ENCODE measurements around the gene HERC3. TPM values are rescaled to one million over a fixed set of nuclear protein-coding genes. Genes with fewer than 3 reads are reported as not detected.

Gene HERC3
- total RNA-seq (2014; rRNA removed; shearing (Covaris generic)): 6.1 and 11.0 TPM in 2 replicates

- DNase-seq (ENCODE audit: low spot score): peak; percentile 78
Measured at GRCh38 chr4:88591787-88592599, at the start of gene HERC3. TSS of gene HERC3 (plus strand) at chr4:88592480. CDS start at chr4:88605824, 13,344 bp downstream.

- DNase-seq (ENCODE audit: low spot score): no peak
Measured at GRCh38 chr4:88549815-88550214, 42.5 kb upstream of the HERC3 start.

- no peak for DNase-seq (ENCODE audit: low spot score)
Measured at GRCh38 chr4:88567591-88567990, 24.7 kb upstream of the HERC3 start.

- no peak for DNase-seq (ENCODE audit: low spot score)
Measured at GRCh38 chr4:88570001-88570400, 22.3 kb upstream of the HERC3 start.

- DNase-seq (ENCODE audit: low spot score): no peak
Measured at GRCh38 chr4:88573276-88573980, 18.9 kb upstream of the HERC3 start.

GRCh38 chr4:88573995-88574394 lies 18.3 kb upstream of the HERC3 start:
- DNase-seq (ENCODE audit: low spot score): no peak

- DNase-seq (ENCODE audit: low spot score): no peak
Measured at GRCh38 chr4:88575186-88575585, 17.1 kb upstream of the HERC3 start.

- no peak for DNase-seq (ENCODE audit: low spot score)
Measured at GRCh38 chr4:88582493-88582892, 9.8 kb upstream of the HERC3 start.

- DNase-seq (ENCODE audit: low spot score): no peak
Measured at GRCh38 chr4:88583631-88584470, 8.4 kb upstream of the HERC3 start.

- DNase-seq (ENCODE audit: low spot score): no peak
Measured at GRCh38 chr4:88584471-88584900, 7.8 kb upstream of the HERC3 start.

- DNase-seq (ENCODE audit: low spot score): peak; percentile 13
Measured at GRCh38 chr4:88585917-88586316, 6.4 kb upstream of the HERC3 start.

- DNase-seq (ENCODE audit: low spot score): no peak
Measured at GRCh38 chr4:88587306-88587705, 5.0 kb upstream of the HERC3 start.

- peak; percentile 66 for DNase-seq (ENCODE audit: low spot score)
Measured at GRCh38 chr4:88592600-88593448, 544 bp downstream of the HERC3 start.

GRCh38 chr4:88597970-88598660 lies 5.8 kb downstream of the HERC3 start:
- DNase-seq (ENCODE audit: low spot score): no peak

- peak; percentile 27 for DNase-seq (ENCODE audit: low spot score)
Measured at GRCh38 chr4:88599298-88599697, 7.0 kb downstream of the HERC3 start.

- no peak for DNase-seq (ENCODE audit: low spot score)
Measured at GRCh38 chr4:88599714-88600113, 7.4 kb downstream of the HERC3 start.

GRCh38 chr4:88600176-88600838 lies 8.0 kb downstream of the HERC3 start:
- DNase-seq (ENCODE audit: low spot score): peak; percentile 90

GRCh38 chr4:88604978-88605678 lies 12.8 kb downstream of the HERC3 start:
- DNase-seq (ENCODE audit: low spot score): no peak

- no peak for DNase-seq (ENCODE audit: low spot score)
Measured at GRCh38 chr4:88605736-88606135, 13.5 kb downstream of the HERC3 start.

Measured in H4 (cell line).